NCI-H2171 treated with DMSO at 0.1 percent for 48 hours (cell line): Measurements from ENCODE around the gene SEPTIN2.
A peak's percentile ranks its signal among the peaks of the same experiment; 100 is the strongest.
"Not testable (repeated sequence)": the region's sequence is repeated elsewhere in the genome, so short reads cannot be mapped to it uniquely, and the experiment has no call there.

ENCODE experiments used
- DNase-seq: peaks from one replicate; lab custom pipeline; 2025; lab: John Stamatoyannopoulos, UW

Gene SEPTIN2

DNA sequence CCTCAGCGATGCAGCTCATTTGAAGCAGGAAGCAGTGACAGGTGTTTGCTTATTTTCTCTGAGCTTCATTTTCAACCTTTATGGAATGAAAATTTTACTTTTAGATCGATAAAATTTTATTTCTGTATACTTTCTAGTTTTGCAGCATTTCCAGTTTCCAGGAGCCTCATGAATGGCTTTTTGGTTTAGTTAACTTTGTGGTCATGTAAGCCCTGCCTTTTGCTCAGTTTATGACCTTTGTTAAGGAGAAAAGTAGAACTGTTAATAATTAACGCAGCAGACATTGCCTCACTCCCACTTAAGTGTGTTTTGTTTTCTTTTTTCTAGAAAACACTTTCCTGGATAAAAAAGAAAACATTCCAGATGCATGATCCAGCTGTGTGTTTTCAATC is 35.9 kb downstream of the SEPTIN2 start:
- no peak for DNase-seq

DNA sequence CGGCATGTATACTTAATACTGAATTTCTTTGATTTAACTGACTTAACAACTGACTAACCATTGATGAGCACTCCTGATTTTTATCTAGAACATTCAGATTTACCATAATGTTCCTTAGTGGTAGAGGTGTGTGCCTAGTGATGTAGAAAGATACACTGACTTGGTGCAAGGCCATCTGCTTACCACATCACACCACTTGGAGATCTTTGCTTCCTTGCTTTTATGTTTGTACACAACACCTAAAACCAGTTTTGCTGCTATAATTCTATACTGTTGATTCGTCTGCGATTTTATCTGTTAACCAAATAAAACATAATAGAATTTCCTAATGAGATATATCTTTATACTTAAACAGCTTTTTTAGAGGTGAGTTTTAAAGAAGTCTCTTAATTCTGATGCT is 36.5 kb downstream of the SEPTIN2 start:
- no peak for DNase-seq

DNA sequence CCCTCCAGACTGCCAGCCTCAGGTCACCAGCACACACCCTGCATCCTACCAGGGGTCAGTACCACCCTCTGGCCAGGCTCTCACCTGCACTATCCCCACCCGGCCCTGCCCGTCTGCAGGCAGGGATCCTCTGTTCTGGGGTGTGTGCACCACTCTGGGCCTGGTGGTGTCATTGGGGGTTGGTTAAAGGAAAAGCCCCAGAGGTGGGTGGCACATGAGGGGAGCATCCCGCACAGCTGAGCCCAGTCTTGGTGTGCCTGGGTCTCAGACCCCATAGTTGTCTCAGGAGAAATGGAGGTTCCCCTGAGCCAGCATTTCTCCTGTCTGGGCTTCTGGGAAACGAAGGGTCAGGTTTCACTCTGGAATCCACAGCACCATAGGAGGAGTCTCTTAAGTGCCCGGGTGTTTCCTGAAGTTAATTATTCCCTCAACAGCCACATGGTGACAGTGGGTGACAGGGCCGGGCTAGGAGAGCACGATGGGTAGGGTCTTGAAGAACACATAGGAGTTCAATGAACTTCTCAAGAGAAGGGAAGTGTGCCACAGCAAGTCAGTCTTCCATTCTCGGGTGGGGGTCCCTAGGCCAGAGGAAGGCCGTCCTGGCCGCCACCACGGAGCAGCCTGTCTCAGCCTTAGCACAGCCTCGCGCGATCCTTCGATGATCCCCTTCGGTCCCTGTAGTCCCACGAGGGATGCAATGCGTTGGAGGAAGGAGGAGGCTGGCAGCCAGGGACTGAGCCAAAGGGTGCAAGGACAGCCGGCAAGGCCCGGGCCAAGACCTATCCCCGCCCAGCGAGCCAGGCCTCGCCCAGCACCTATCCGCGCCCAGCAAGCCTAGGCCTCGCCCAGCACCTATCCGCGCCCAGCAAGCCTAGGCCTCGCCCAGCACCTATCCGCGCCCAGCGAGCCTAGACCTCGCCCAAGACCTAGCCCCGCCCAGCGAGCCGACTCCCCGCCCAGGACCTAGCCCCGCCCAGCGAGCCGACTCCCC is 39.2 kb downstream of the SEPTIN2 start:
- DNase-seq: peak; percentile 78

DNA sequence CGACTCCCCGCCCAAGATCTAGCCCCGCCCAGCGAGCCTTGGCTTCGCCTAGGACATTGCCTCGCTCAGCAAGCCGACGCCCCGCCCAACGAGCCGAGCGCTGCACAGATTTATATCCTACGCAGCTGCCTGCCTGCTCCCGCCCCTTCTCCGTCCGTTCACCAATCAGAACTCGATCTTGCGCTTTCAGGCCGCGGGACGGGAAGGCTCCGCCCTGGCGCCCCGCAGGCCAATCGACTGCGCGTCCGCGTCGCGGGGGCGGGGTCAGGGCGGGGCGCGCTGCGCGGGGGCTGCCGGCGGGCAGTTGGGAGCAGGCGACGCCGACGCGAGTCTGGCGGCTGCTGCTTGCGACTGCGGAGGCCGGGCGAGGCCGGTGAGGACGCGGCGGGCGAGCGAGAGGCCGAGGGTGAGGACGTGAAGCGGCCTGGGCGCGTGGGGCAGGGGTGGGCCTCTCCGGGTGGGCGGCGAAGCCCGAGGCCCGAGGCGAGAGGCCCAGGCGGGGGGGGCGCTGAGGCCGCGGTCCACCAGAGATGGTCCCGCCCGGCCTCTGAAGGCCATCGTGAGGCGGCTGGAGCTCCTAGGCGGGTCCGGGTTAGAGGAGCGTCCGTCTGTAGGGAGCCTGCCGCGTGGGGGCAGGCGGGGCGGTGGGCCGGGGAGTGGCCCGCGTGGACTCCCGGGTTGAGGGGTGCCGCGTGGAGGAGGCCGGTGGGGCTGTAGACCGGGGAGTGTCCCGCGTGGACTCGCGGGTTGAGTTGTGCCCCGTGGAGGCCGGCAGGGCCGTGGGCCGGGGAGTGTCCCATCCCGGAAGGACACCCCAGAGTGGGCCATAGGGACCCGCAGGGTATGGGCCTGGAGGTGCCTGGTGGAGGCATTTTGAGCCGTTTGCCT is 40.5 kb downstream of the SEPTIN2 start, which contains the start of gene FARP2:
FARP2 (plus strand) TSS at position 303 of the 888 bp plus-strand sequence. CDS start 16,823 bp downstream, outside the sequence.
- peak; percentile 94 for DNase-seq

DNA sequence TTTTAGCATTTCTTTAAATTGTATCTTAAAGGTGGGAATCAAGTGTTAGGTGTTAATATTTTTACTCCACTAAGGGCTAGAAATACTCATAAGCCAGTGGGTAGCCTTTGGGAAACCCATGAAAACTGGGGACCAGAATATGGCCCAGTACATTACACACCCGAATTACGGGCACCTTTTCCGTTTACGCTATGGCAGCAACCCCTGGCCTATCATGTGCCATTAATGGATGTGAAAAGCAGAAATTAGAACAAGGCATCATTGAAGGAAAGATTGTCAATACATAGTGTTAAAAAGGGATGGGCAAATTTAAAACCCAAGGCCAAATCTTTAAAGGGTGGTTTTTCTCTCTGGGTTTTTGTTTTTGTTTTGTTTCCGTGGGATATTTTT is 41.1 kb downstream of the SEPTIN2 start:
- DNase-seq: no peak

DNA sequence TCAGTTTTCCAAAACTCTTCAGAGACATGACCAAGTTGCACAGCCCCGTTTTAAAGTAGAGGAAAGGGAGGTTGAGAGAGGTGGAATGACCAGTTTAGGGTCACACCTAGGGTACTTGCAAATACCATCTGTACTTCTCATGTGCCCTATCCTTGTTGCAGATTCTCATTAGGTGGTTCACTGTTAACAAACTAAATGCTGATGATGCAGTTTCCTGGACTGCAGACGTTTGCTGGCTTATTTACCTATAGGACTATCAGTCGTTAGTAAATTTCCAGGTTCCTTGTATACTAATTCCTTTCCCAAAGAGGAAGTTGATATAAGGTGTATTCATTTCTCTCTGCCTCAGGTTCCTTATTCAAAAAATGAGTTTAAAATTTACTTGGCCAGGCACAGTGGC is 41.8 kb downstream of the SEPTIN2 start:
- no peak for DNase-seq

DNA sequence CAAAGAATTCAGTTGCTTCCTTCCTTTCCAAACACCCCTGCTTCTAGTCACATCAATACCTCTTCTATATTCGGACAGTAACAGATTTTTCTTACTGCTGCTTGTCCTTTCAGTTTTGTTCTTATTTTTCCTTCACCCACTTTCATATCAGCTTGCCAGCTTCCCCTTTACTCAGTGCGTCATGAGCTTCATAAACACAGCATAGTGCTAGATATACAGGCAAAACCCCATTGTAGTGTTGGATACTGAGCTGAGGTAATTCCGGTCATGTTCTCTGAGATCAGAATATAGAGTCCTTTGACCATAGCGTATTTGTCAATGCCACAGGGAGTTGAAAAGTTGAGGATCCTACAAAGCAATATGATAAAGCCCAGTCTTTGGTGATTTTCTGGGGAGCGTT is 42.7 kb downstream of the SEPTIN2 start:
- DNase-seq: no peak

DNA sequence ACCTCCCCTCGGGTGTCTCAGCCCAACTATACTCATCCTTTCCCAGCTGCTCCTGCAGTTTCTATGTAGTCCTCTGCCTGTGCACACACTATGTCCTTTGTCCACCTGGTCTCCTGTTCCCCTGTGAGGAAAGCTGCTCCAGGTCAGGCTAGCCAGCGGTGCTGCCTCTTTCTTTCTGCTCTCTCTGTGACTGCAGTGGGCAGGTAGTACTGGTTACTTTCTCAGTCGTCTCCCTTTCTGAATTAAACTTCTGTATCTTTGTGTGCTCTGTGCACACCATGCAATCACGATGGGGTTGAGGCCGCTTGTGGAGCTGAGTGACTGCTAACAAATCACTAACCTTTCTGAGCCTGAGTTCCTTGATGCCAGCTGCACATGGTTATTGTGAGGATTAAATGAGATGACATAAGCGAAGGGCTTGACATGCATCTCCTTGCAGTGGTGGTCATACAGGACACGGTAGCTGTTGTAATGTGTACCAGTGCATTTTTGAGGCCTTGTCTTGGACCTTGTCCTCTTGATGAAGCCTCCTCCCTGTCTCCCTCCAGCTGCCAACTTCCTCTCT is 43.8 kb downstream of the SEPTIN2 start:
- DNase-seq: no peak

DNA sequence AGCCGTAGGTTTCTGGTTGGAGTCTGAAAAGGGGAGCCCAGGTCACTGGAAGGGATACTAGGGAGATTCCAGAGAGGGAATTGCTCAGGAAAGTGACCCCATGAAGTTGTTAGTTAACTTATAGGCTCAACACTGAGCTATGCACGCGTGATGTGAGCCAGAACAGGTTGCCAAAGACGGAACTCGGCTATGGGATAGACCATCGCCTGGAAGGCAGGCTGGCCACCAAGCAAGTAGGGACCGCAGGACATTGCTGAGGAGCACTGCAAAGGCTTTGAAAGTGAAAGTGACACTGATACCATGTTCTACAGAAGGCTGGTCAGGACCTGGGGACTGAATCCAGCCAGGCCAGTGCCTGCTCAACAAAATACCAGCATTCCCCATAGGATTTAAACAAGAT is 47.7 kb downstream of the SEPTIN2 start:
- DNase-seq: no peak

DNA sequence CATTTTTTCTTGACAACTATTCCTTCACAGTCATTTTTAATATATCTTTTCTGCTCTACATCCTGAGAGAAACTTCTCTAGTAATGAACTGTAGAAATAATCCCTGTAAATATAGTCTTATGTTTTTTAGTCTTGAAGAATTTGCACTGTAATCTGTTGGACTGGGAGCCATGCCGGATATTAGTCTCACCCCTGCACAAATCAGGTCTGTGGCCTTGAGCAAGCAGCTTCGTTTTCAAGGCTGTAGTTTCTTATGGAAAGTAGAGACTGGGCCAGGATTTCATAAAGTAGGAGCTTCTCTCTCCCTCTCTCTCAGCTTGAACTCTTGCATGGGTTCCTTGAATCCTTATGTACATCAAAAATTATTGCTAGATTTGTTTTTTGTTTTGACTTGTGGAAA is 49.1 kb downstream of the SEPTIN2 start:
- no peak for DNase-seq

DNA sequence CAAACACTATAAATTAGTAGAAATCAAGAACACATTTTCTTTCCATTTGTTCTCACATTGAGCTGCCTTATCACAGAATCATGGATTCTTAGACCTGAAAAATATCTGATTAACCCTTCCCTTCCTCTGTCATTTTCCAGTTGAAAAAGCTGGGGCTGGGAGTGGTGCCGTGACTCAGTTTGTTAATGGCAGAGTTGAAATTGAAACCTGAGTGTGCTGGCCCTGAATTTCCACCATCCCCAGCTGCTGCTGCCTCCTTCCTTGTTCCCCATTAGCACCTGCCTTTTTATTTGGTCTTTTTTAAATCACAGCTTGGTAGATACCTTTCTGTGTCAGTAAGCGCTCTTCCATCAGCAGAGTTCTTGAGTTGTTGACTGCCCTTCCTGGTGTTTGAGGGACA is 51.0 kb downstream of the SEPTIN2 start:
- DNase-seq: peak; percentile 6

DNA sequence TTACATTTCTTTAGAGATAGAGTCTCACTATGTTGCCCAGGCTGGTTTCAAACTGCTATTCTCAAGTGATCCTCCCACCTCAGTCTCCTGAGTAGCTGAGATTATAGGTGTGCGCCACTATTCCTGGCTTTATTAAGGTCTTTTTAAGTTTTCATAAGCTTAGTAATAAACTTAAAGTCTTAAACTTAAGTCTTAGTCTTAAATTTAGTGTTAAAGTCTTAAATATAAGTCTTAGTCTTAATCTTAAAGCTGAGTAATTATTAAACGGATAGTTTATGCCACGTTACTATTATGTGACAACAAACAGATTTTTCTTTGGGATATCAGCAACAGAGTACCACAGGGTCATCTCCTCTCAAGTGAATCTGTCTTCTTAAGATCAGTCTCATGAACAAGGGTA is 52.9 kb downstream of the SEPTIN2 start:
- DNase-seq: no peak

DNA sequence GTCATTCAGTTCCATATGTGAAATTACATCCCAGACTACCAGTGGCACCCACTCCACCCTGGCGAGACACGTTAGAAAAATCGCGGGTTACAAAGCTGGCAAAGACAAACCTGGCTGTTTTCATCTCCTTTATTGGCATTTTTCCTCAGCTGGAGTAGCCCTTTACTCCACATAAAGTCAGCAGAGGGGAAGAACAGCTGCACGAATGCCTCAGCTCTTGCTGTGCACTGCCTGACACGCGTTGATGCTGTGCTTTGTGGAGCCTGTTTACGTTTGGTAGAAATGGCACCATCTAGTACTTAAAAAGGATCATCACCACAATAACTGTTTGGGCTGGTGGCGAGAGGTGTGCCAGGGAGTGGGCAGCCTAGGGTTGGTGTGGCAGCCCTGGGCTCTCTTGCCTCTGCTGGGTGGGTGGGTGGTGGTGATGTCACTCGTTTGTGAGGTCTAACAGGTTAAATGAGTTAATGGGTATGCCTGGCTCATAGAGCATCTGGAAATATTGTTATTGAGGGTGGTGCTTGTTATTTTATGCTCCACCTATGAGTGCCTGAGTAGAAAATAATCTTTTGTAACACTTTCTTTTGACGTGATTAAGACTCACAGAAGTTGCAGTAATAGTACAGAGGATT is 56.8 kb downstream of the SEPTIN2 start:
- no peak for DNase-seq

DNA sequence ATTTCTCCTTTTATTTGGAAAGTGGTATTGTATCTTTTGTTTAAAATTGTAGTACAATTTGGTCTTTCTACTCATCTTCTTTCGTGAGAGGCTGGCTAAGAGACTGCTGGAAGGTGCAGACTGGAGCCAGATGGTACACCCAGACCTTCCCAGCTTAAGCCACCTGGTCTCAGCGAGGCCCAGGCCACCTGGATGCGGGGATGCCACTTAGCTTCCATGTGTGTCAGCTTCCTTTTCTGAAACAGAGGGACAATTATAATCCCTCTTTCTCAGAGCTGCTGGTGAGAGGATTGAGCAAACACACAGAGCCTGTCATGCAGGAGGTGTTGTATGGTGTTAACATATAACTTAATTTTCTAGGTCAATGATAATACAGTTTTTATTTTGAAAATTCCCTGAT is 57.7 kb downstream of the SEPTIN2 start:
- DNase-seq: peak; percentile 82

DNA sequence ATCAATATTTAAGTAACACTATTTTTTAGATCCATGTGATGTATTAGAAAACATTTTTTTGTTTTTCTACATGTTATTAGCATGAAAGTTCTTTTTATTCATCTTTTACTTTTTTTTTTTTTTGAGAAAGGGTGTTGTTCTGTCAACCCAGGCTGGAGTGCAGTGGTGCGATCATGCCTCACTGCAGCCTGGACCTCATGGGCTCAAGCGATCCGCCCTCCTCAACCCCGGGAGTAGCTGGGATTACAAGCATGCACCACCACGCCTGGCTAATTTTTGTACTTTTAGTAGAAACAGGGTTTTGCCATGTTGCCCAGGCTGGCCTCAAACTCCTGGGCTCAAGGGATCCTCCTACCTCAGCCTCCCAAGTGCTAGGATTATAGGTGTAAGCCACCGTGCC is 58.2 kb downstream of the SEPTIN2 start:
- not testable (repeated sequence) for DNase-seq

DNA sequence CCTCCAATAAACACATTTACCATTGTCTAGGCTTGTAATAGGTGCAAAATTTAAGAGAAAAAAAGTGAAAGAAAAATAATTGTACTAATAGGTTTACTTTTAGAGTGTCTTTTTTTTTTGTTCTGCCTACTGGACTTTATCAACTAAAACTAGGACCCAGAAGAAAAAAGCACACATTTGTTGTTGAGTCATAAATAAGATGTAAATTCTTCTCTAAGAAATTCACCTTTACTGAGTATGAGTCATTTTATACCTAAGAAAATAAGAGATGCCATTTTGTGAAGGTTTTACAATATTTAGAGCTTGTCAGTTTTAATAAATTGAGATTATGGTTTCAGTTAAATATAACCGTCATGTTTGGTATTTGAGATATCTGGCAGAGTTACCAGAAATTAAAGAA is 59.6 kb downstream of the SEPTIN2 start:
- no peak for DNase-seq

DNA sequence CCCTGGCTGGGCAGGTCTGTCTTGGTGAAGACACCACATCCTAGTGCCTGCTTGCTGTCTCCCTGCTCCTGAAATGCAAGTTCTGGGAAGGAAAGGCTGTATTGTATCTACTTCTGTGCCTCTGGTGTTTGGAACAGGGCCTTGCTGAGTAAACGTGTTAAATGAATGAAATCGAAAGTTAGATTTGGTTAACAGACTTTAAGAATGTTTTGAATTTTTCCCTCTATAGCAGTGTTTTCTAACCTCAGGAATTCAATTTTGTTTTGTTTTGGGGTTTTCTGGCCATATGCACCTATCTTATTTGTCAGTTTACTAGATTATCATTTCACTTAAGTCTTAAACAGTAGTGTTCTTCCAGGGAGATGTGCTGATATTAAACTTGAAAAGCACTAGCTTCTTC is 61.1 kb downstream of the SEPTIN2 start:
- no peak for DNase-seq

DNA sequence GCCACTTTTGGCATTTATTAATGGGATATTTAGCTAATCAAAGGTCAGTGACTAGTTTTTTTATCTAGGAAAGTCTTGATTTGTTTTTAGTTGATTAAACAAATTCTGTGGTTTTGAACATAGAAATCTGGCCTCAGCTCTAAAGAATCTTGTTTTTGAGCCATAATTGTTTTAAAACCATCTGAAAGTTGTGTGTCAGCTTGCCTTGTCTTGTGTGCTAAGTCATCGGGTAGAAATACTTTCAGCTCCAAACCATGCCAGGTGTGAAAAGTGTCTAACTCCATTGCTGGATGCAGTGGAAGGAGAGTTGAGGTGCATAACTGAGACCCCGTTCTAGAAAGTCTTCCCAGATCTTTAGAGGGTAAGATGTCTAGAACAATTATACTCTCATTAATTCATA is 63.1 kb downstream of the SEPTIN2 start:
- no peak for DNase-seq

DNA sequence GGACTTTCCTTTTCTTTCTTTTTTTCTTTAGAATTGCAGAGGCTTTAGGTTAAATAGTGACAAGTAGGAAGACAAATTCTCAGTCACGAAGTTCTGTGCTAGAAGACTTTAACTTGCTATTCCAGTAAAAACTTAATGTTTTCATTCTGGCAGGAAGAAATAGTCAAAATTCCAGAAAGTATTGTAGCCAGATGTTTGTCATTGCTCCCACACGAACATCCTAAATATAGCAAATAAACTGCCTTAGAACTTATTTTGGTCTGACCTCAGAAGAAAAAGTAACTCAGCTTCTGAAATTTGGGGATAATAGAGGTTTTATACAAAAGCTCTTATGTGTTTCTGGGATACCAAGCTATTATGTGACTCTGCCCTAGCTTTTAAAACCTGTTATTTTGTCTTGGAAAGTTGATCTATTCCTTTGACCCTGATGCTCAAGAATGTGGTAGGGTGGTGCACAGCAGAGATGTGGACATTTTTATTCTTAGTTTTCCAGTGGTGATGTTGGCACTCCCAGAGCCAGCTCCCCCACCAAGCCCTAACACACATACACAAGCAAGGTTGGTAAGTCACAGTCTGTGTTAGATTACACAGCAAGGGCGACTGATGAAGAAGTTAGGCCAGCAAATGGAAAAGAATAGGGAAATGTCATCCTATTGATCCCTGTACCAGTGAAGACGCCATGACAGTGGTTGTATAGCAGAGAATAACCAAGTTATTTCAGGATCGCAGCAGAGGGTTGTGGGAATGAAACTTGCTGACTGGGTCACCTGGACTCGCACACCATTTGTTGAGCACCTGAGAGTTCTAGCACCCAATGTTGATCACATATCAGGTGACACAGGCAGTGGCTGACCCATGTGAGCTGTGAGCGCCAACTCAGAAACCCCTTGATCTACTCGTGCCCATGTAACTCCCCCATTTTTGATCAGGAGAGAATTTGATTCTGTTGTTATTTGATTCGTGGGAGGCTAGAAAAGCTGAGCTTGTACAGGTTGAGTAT is 64.1 kb downstream of the SEPTIN2 start:
- no peak for DNase-seq

DNA sequence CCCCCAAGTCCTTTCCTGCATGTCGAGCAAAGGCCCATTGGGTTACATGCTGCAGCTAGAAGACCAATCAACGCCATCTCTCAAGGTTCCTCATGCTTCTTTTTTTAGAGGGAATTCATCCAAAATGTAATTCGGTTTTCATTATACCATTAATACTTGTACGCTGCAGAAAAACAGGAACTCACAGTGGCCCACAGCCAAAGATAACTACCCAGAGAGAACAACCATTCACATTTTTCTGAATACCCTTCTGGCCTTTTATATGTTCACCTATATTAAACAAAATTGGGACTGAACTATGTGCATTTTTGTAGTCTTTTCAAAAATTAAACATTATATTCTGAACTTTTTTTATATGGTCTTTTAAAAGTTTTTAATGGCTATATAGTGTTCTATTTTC is 66.1 kb downstream of the SEPTIN2 start:
- DNase-seq: no peak

DNA sequence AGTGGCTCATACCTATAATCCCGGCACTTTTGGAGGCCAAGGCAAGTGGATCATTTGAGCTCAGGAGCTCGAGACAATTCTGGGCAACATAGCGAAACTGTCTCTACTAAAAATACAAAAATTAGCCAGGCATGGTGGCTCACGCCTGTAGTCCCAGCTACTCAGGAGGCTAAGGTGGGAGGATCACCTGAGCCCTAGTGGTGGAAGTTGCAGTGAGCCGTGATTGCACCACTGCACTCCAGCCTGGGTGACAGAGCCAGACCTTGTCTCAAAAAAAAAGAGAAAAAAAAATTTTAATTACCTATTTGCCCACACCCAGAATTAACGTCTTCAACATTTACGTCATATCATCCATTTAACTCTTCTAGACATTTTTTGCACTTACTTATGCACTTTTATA is 69.7 kb downstream of the SEPTIN2 start:
- DNase-seq: not testable (repeated sequence)
